ENCODE data around the gene CD81.

DNA sequence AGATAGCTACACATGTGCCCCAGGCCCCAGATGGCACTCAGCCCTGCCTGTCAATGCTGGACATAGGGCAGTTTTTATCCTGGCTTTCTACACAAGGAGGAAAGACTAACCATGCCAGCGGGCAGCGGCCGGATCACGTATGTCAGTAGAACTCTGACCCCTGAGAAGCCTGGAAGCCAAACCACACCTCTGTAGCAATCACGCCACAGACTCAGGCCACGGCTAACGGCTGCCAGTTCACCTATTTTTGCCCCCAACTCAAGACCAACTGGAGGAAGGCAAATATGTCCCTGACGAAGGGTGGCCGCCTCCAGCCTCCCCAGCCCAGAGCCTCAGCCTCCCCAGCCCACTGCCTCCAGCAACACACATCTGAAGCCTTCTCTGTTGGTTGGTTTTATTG lies 7.2 kb upstream of the CD81 start:
- TF ChIP-seq, protein P1, sequence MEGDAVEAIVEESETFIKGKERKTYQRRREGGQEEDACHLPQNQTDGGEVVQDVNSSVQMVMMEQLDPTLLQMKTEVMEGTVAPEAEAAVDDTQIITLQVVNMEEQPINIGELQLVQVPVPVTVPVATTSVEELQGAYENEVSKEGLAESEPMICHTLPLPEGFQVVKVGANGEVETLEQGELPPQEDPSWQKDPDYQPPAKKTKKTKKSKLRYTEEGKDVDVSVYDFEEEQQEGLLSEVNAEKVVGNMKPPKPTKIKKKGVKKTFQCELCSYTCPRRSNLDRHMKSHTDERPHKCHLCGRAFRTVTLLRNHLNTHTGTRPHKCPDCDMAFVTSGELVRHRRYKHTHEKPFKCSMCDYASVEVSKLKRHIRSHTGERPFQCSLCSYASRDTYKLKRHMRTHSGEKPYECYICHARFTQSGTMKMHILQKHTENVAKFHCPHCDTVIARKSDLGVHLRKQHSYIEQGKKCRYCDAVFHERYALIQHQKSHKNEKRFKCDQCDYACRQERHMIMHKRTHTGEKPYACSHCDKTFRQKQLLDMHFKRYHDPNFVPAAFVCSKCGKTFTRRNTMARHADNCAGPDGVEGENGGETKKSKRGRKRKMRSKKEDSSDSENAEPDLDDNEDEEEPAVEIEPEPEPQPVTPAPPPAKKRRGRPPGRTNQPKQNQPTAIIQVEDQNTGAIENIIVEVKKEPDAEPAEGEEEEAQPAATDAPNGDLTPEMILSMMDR (IDR thresholded peaks at IDR 0.05; ENCODE audit: low read depth, low read length, poor library complexity, severe bottlenecking), result no peak
- TF ChIP-seq EZH2phosphoT487 (IDR thresholded peaks at IDR 0.05; ENCODE audit: borderline replicate concordance, low read length), result no peak
